Coronary artery (tissue), 2 donors: ENCODE measurements around the gene COMMD1.
"Not testable (repeated sequence)": the region's sequence is repeated elsewhere in the genome, so short reads cannot be mapped to it uniquely, and the experiment has no call there.

Experiments used
- DNase-seq: peaks from one replicate; pipeline ENCODE4 v3.0.0-alpha.2; 2017; ENCODE audit warnings: low spot score
- H3K27ac ChIP-seq, 2 donors: fragments of 200-600 bp; sonication (generic); one replicate each; pipeline ENCODE4 v1.5.1; 2016 to 2019
- H3K4me3 ChIP-seq: fragments of 200-600 bp; sonication (generic); 2 replicates; pipeline ENCODE4 v1.5.1; 2016; ENCODE audit warnings: mild to moderate bottlenecking, moderate library complexity
- CTCF ChIP-seq: fragments of 200-600 bp; sonication (generic); IDR thresholded peaks from one replicate; pipeline ENCODE4 v1.5.1; 2019; ENCODE audit warnings: antibody characterized with exemption

COMMD1 gene

GRCh38 chr2:62140426-62141141 is 235.1 kb downstream of the COMMD1 start:
- DNase-seq = no peak
- Histone ChIP-seq H3K4me3 (no peak overlapping the region), H3K27ac (no peak overlapping the region)
- TF ChIP-seq CTCF = no peak

- Histone ChIP-seq H3K4me3 (no peak overlapping the region), H3K27ac (no peak overlapping the region)
- no peak for DNase-seq
- TF ChIP-seq CTCF = no peak
These were observed 235.8 kb downstream of the COMMD1 start for GRCh38 chr2:62141142-62141740.

- Histone ChIP-seq H3K27ac (no peak overlapping the region), H3K4me3 (no peak overlapping the region)
- TF ChIP-seq CTCF = no peak
- DNase-seq = no peak
These were observed 236.6 kb downstream of the COMMD1 start for GRCh38 chr2:62142054-62142453.

GRCh38 chr2:62143696-62144095 is 238.2 kb downstream of the COMMD1 start:
- DNase-seq = no peak
- H3K4me3 ChIP-seq = no peak overlapping the region
- no peak for TF ChIP-seq CTCF
- H3K27ac ChIP-seq = no peak overlapping the region

- no peak for TF ChIP-seq CTCF
- DNase-seq = no peak
- no peak overlapping the region for H3K4me3 ChIP-seq
- H3K27ac ChIP-seq = no peak overlapping the region
These were observed 239.4 kb downstream of the COMMD1 start for GRCh38 chr2:62144689-62145477.

GRCh38 chr2:62145478-62146100 is 240.1 kb downstream of the COMMD1 start:
- no peak overlapping the region for H3K27ac ChIP-seq
- TF ChIP-seq CTCF = no peak
- DNase-seq = no peak
- no peak overlapping the region for H3K4me3 ChIP-seq

- H3K27ac ChIP-seq, DNase-seq, H3K4me3 ChIP-seq: not testable (repeated sequence)
These were observed 241.3 kb downstream of the COMMD1 start for GRCh38 chr2:62146790-62147189.
